Right atrium auricular region (tissue), 2 donors: ENCODE data around the gene MYCBP2. TPM values are rescaled to one million over a fixed set of nuclear protein-coding genes. Genes with fewer than 3 reads are reported as not detected.
"Not testable (repeated sequence)": the region's sequence is repeated elsewhere in the genome, so short reads cannot be mapped to it uniquely, and the experiment has no call there.

ENCODE experiments used
- DNase-seq: peaks from one replicate; pipeline ENCODE4 v3.0.0-alpha.2; 2019; ENCODE audit warnings: low spot score
- H3K27ac ChIP-seq, 2 donors: fragments of 200-600 bp; sonication (generic); 1 replicate in 1 of 2; 2 replicates in 1 of 2; pipeline ENCODE4 v1.5.1; 2016 to 2019
- H3K27me3 ChIP-seq, 2 donors: fragments of 200-600 bp; sonication (generic); one replicate each; pipeline versions ENCODE4 v1.5.1 to v1.6.0; 2017 to 2019
- H3K36me3 ChIP-seq: fragments of 200-600 bp; sonication (generic); one replicate; pipeline ENCODE4 v1.5.1; 2016
- H3K4me1 ChIP-seq, 2 donors: fragments of 200-600 bp; sonication (generic); one replicate each; pipeline versions ENCODE4 v1.5.1 to v1.6.0; 2017 to 2019
- H3K4me3 ChIP-seq, 2 donors: fragments of 200-600 bp; sonication (generic); 1 replicate in 1 of 2; 2 replicates in 1 of 2; pipeline ENCODE4 v1.5.1; 2017 to 2019; ENCODE audit warnings: mild to moderate bottlenecking in 1 of 2, moderate library complexity in 1 of 2
- H3K9me3 ChIP-seq, 2 donors: fragments of 200-600 bp; sonication (generic); one replicate each; pipeline ENCODE4 v1.5.1; 2019
- total RNA-seq, 2 donors: library from RNA; depleted of rRNA; stranded (reverse); fragments of >200 nt; gene quantifications; one replicate each; pipeline ENCODE4 v1.1.0, GENCODE V29; 2016
- TF ChIP-seq, protein P1 (sequence below), 2 donors: fragments of 200-600 bp; sonication (generic); IDR thresholded peaks; one replicate each; pipeline ENCODE4 v1.5.1; 2019; ENCODE audit warnings: antibody characterized with exemption in 2 of 2

Gene MYCBP2
- total RNA-seq, 2 donors from 2014 or later, result 78.6 to 91.2 TPM

DNA sequence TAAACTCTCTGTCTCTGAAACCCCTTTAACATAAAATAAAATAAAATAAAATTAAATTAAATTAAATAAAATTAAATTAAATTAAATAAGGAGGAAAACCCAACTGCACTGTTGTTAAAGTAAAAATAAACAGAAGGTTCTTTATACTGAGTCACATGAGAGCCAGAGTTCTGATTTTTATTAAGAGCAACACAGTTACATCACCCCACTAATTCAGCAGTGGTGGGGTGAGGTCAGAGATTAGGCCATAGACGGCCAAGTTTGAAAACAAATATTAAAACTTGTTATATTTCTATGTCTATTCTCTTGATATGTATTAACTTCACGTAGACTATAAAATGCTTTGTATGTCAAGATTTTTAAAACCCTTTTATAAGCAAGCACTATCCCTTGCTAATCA lies 59.5 kb downstream of the MYCBP2 start:
- no peak overlapping the region for H3K27ac ChIP-seq
- DNase-seq, result no peak
- no peaks in the 10 kb centered on the region for H3K9me3 ChIP-seq
- H3K4me3 ChIP-seq, result no peak overlapping the region
- H3K27me3 ChIP-seq, result no peaks in the 10 kb centered on the region
- H3K36me3 ChIP-seq, result peaks cover 36% of the 10 kb centered on the region
- no peaks in the 10 kb centered on the region for H3K4me1 ChIP-seq
- TF ChIP-seq, protein P1, sequence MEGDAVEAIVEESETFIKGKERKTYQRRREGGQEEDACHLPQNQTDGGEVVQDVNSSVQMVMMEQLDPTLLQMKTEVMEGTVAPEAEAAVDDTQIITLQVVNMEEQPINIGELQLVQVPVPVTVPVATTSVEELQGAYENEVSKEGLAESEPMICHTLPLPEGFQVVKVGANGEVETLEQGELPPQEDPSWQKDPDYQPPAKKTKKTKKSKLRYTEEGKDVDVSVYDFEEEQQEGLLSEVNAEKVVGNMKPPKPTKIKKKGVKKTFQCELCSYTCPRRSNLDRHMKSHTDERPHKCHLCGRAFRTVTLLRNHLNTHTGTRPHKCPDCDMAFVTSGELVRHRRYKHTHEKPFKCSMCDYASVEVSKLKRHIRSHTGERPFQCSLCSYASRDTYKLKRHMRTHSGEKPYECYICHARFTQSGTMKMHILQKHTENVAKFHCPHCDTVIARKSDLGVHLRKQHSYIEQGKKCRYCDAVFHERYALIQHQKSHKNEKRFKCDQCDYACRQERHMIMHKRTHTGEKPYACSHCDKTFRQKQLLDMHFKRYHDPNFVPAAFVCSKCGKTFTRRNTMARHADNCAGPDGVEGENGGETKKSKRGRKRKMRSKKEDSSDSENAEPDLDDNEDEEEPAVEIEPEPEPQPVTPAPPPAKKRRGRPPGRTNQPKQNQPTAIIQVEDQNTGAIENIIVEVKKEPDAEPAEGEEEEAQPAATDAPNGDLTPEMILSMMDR (IDR thresholded peaks at IDR 0.05), result no peak

GRCh38 chr13:77265336-77265735 lies 61.6 kb downstream of the MYCBP2 start:
- no peak for DNase-seq
- no peak overlapping the region for H3K4me3 ChIP-seq
- H3K27me3 ChIP-seq, result no peaks in the 10 kb centered on the region
- no peak overlapping the region for H3K27ac ChIP-seq
- peaks cover 34% of the 10 kb centered on the region for H3K36me3 ChIP-seq
- H3K4me1 ChIP-seq, result no peaks in the 10 kb centered on the region
- no peaks in the 10 kb centered on the region for H3K9me3 ChIP-seq
- TF ChIP-seq, protein P1 (IDR thresholded peaks at IDR 0.05), result no peak

GRCh38 chr13:77262198-77262597 lies 64.7 kb downstream of the MYCBP2 start:
- H3K4me1 ChIP-seq, result no peaks in the 10 kb centered on the region
- no peak overlapping the region for H3K4me3 ChIP-seq
- H3K27ac ChIP-seq, result no peak overlapping the region
- TF ChIP-seq, protein P1 (IDR thresholded peaks at IDR 0.05), result no peak
- peaks cover 28% of the 10 kb centered on the region for H3K36me3 ChIP-seq
- H3K9me3 ChIP-seq, result no peaks in the 10 kb centered on the region
- DNase-seq, result no peak
- H3K27me3 ChIP-seq, result no peaks in the 10 kb centered on the region

- H3K4me3 ChIP-seq, result no peak overlapping the region
- H3K36me3 ChIP-seq, result peaks cover 17% of the 10 kb centered on the region
- no peak for DNase-seq
- TF ChIP-seq, protein P1 (IDR thresholded peaks at IDR 0.05), result no peak
- H3K27ac ChIP-seq, result no peak overlapping the region
- no peaks in the 10 kb centered on the region for H3K9me3 ChIP-seq
- no peaks in the 10 kb centered on the region for H3K27me3 ChIP-seq
- H3K4me1 ChIP-seq, result no peaks in the 10 kb centered on the region
Observed at GRCh38 chr13:77250975-77251374, 75.9 kb downstream of the MYCBP2 start.

DNA sequence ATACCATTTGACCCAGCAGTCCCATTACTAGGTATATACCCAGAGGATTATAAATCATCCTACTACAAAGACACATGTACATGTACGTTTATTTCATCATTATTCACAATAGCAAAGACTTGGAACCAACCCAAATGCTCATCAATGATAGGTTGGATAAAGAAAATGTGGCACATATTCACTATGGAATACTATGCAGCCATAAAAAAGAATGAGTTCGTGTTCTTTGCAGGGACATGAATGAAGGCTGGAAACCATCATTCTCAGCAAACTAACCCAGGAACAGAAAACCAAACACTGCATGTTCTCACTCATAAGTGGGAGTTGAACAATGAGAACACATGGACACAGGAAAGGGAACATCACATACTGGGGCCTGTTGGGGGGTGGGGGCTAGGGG lies 81.7 kb downstream of the MYCBP2 start:
- not testable (repeated sequence) for DNase-seq, H3K4me1 ChIP-seq, H3K9me3 ChIP-seq, H3K4me3 ChIP-seq, H3K27me3 ChIP-seq, H3K27ac ChIP-seq
- H3K36me3 ChIP-seq, result peaks cover 14% of the 10 kb centered on the region

GRCh38 chr13:77239312-77239711 lies 87.6 kb downstream of the MYCBP2 start:
- Histone ChIP-seq H3K9me3 (no peaks in the 10 kb centered on the region), H3K36me3 (peaks cover 12% of the 10 kb centered on the region), H3K27me3 (no peaks in the 10 kb centered on the region), H3K27ac (no peak overlapping the region), H3K4me3 (no peak overlapping the region), H3K4me1 (no peaks in the 10 kb centered on the region)
- no peak for DNase-seq
- TF ChIP-seq, protein P1 (IDR thresholded peaks at IDR 0.05), result no peak
